ENCODE results near the gene GRM5.
"Not testable (repeated sequence)": the region's sequence is repeated elsewhere in the genome, so short reads cannot be mapped to it uniquely, and the experiment has no call there.

Gene GRM5

GRCh38 chr11:88838139-88838538 is 227.6 kb downstream of the GRM5 start:
- DNase-seq (ENCODE audit: low read depth), result not testable (repeated sequence)

- not testable (repeated sequence) for DNase-seq (ENCODE audit: low read depth)
Measured at GRCh38 chr11:88835709-88836108, 230.1 kb downstream of the GRM5 start.

GRCh38 chr11:88831303-88831890 is 234.4 kb downstream of the GRM5 start:
- no peak for DNase-seq (ENCODE audit: low read depth)

GRCh38 chr11:88827018-88827676 is 238.6 kb downstream of the GRM5 start:
- DNase-seq (ENCODE audit: low read depth), result no peak

GRCh38 chr11:88819616-88820015 is 246.2 kb downstream of the GRM5 start:
- no peak for DNase-seq (ENCODE audit: low read depth)

GRCh38 chr11:88818978-88819377 is 246.8 kb downstream of the GRM5 start:
- no peak for DNase-seq (ENCODE audit: low read depth)

- DNase-seq (ENCODE audit: low read depth), result no peak
Measured at GRCh38 chr11:88815505-88815904, 250.3 kb downstream of the GRM5 start.

- DNase-seq (ENCODE audit: low read depth), result no peak
Measured at GRCh38 chr11:88814076-88814475, 251.7 kb downstream of the GRM5 start.

GRCh38 chr11:88813233-88813915 is 252.4 kb downstream of the GRM5 start:
- DNase-seq (ENCODE audit: low read depth), result no peak

- no peak for DNase-seq (ENCODE audit: low read depth)
Measured at GRCh38 chr11:88810420-88811097, 255.2 kb downstream of the GRM5 start.

GRCh38 chr11:88809126-88809525 is 256.7 kb downstream of the GRM5 start:
- no peak for DNase-seq (ENCODE audit: low read depth)

- no peak for DNase-seq (ENCODE audit: low read depth)
Measured at GRCh38 chr11:88807349-88807748, 258.4 kb downstream of the GRM5 start.

GRCh38 chr11:88806410-88806809 is 259.4 kb downstream of the GRM5 start:
- no peak for DNase-seq (ENCODE audit: low read depth)

- no peak for DNase-seq (ENCODE audit: low read depth)
Measured at GRCh38 chr11:88801484-88802123, 264.2 kb downstream of the GRM5 start.

GRCh38 chr11:88799771-88800500 is 265.8 kb downstream of the GRM5 start:
- no peak for DNase-seq (ENCODE audit: low read depth)

GRCh38 chr11:88790182-88790581 is 275.6 kb downstream of the GRM5 start:
- no peak for DNase-seq (ENCODE audit: low read depth)

- DNase-seq (ENCODE audit: low read depth), result no peak
Measured at GRCh38 chr11:88779577-88779976, 286.2 kb downstream of the GRM5 start.

- DNase-seq (ENCODE audit: low read depth), result no peak
Measured at GRCh38 chr11:88770475-88771079, 295.2 kb downstream of the GRM5 start.

- DNase-seq (ENCODE audit: low read depth), result no peak
Measured at GRCh38 chr11:88744140-88744539, 321.6 kb downstream of the GRM5 start.

GRCh38 chr11:88739524-88739923 is 326.3 kb downstream of the GRM5 start:
- DNase-seq (ENCODE audit: low read depth), result no peak

GRCh38 chr11:88709567-88709966 is 356.2 kb downstream of the GRM5 start:
- no peak for DNase-seq (ENCODE audit: low read depth)
